LNCAP (cell line): ENCODE results near the gene ASXL1.

ENCODE experiments used
- TF ChIP-seq, protein P1 (sequence below): fragments of 450-650 bp; IDR thresholded peaks from 2 replicates; pipeline ENCODE4 v1.5.1; 2017; ENCODE audit warnings: mild to moderate bottlenecking

ASXL1 gene

DNA sequence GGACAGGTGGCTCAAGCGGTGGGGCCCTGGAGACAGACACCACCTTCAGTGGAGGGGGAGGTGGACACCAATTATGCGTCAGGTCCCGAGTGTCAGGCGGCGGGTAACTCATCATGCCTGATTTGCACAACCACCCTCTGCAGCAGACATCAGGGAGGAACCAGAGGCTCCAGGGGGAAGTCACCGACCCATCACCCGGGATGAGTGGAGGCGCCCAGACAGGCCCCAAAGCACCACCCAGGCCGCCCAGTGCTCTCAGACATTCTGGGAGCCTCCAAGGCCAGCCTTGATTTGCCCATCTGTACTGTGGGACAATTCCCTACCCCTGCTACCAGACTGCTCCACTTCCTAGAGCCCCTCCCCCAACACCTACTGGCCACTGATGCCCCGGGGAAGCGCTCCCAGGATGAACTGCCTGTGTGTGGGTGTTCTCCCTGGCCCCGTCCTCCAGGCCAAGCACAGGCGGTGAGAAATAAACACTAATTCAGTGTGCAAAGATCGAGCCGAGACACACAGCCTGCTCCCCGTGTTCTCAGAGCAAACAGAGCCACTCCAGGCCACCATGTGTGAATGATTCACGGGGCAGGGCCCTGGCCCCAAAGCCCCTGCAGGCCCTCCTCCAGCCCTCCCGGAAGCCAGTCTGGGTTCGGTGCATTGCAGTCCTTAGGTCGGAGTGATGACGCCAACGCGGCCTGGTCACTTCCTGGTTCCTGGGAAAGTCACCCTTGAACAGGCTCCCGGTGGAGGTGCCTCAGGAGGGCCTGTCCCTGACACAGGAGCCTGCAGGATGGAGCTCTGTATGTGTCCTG lies 107.2 kb downstream of the ASXL1 start:
- TF ChIP-seq, protein P1, sequence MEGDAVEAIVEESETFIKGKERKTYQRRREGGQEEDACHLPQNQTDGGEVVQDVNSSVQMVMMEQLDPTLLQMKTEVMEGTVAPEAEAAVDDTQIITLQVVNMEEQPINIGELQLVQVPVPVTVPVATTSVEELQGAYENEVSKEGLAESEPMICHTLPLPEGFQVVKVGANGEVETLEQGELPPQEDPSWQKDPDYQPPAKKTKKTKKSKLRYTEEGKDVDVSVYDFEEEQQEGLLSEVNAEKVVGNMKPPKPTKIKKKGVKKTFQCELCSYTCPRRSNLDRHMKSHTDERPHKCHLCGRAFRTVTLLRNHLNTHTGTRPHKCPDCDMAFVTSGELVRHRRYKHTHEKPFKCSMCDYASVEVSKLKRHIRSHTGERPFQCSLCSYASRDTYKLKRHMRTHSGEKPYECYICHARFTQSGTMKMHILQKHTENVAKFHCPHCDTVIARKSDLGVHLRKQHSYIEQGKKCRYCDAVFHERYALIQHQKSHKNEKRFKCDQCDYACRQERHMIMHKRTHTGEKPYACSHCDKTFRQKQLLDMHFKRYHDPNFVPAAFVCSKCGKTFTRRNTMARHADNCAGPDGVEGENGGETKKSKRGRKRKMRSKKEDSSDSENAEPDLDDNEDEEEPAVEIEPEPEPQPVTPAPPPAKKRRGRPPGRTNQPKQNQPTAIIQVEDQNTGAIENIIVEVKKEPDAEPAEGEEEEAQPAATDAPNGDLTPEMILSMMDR: no peak

DNA sequence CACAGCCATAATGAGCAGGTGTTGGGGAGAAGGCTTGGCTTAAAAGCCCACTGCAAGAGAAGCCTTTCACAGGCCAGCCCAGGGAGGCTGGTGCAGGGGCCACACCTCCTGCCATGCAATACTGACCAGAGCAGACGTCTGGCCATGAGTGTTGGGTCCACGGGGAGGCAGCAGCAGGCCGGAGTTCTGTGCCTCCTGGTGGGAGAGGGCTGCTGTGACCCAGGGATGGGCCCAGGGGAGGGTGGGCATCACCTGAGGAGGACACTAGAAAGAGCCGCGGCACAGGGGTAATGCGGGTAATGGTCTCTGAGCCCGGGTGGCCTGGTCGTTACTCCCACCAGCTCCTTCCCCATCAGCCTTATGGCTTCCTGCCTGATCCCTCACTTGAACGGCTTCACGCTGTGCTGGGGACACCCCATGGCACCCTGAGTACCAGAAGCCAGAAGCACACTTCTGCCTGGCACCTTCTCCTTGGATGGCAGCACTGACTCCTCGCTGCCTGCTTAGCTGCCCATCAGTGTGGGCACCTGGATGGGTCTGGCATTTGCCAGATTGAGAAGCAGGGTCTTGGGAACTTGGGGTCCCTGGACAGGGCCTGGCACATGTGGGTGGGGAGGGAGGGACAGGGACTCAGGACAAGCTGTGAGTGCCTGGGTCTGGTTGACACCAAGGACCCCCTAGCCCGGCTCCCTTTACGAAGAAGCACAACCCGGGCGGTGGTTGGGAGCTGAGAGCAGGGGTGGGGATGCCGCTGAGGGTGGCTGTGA lies 108.8 kb downstream of the ASXL1 start:
- TF ChIP-seq, protein P1: no peak

DNA sequence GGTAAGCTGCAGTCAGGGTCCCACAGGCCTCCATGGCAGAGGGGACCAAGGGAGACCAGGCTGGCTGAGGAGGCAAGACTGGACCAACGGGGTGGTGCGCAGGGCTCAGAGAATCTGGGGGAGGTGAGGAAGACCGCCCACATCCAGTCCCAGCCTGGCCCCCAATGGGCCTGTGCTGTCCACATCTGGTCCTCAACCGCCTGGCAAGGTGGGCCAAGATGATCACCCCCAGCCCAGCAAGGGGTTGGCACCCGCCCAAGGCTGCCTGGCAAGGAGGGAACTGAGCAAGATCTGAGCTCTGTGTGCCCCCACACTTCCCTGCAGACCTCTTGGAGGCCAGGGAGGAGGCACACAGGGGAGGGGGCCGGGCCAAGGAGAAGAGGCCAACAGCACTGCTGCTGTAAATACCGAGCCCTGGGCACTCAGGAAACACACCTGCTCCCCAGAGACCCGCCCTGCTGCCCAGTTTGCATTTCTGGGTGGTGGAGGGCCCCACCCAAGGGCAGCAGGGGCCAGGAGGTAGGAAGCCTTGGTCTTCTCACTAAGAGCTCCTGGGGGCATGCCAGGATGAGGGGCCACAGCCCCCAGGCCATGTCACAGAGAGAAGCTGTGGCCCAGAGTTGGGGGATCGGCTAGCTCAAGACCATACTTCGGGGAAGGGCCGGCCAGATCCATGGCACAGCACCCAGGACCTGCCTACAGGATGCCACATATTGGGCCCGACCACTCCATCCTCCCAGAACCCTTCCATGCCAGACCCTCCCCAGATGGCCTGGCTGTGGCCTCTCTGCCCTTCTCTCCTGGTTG lies 109.6 kb downstream of the ASXL1 start:
- TF ChIP-seq, protein P1: no peak

DNA sequence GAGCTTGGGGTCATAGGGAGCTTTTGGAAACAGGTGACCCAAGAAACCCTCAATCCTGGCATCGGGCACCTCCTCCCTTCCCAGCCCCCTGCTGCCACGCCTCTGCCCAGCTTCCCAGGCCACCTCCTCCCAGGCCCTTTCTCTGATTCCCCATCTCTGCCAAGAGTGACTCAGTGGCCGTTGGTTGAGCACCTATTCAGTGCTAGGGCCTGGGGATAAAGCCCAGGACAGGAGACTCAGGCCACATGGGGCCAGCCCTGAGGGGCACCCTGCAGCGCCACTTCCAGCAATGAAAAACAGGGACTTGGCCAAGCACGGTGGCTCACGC lies 110.1 kb downstream of the ASXL1 start:
- TF ChIP-seq, protein P1: no peak

DNA sequence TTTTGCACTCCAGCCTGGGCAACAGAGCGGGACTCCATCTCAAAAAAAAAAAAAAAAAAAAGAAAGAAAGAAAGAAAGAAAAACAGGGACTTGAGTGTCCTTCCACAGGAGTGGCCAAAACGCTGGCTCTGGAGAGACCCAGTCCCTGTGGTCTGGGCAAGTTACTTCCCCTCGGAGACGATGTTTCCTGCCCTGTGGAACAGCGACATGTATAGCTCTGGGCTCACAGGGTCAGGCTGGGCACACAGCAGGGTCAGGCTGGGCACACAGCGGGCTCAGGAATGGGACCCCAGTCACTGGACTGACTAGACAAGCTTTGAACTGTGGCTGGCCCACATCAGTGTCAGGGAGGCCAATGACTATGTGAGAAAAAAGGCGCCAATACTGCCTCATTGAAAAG lies 110.7 kb downstream of the ASXL1 start:
- TF ChIP-seq, protein P1: no peak

DNA sequence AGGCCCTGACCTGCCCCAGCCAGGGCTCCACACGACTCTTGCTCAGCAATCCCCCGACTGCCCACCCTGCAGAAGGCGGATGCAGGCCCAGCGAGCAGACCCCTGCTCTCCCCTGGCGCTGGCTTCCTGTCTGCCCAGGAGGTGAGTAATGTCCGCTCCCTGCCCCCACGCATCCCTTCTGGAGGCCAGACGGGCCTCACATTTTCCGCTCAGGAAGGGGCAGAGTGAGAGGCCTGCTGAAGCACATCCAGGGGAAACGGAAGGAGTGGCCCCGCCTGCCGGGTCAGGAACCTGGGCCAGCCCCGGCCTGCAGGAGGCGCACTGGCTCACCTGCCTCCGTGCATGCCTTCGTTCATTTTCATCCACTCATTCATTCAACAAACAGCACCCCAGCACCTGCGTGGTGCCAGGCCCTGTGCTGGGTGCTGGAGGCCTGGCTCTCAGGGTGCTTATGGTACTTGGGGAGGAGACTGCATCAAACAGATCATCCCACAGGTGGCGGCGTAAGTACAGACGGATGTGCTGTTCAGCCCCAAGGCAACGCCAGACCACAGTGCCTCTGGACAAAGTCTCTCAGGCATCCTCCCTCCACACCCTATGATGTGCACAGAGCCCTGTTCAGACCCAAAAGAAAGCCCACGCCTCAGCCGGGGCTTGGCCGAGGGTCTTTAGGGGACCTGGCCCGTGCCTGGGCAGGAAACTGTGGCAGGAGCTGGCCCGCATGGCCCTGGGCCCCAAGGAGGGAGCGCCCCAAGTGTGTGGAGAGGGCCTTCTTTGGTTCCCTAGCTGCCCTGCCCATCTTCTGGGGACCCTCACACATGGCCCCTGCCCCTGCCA lies 112.1 kb downstream of the ASXL1 start:
- TF ChIP-seq, protein P1: peak; percentile 40; the same call in 1 of the 2 replicates

DNA sequence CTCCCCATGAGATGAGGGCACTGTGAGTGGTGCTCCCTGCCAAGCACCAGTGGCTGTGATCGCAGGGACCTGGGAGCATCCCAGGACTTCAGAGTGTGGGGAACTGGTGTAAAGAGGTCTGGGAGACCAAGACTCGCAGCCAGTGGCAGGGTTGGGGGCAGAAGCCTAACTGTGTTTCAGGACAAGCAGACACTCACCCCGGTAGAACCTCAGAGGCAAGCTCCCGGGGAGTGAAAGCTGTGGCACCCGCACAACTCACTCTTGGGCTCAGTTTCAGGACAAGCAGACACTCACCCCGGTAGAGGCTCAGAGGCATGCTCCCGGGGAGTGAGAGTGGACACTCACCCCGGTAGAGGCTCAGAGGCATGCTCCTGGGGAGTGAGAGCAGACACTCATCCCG lies 112.8 kb downstream of the ASXL1 start:
- TF ChIP-seq, protein P1: no peak
